LNCAP (cell line): Measurements from ENCODE around the gene RBBP4.

Experiments
- CTCF ChIP-seq: fragments of 450-650 bp; IDR thresholded peaks from 2 replicates; pipeline ENCODE4 v1.5.1; 2017; ENCODE audit warnings: mild to moderate bottlenecking

The RBBP4 gene

GRCh38 chr1:32618673-32619221, 32.3 kb upstream of the RBBP4 start:
- no peak for TF ChIP-seq CTCF

- TF ChIP-seq CTCF: peak; percentile 15; the same call in 1 of the 2 replicates
These were observed 31.1 kb upstream of the RBBP4 start for GRCh38 chr1:32619701-32620485.

GRCh38 chr1:32622205-32622604, 28.8 kb upstream of the RBBP4 start:
- no peak for TF ChIP-seq CTCF

- no peak for TF ChIP-seq CTCF
These were observed 28.0 kb upstream of the RBBP4 start for GRCh38 chr1:32622806-32623681.

- TF ChIP-seq CTCF: no peak
These were observed 27.2 kb upstream of the RBBP4 start for GRCh38 chr1:32623775-32624174.

GRCh38 chr1:32626176-32626575, 24.8 kb upstream of the RBBP4 start:
- TF ChIP-seq CTCF: no peak

- TF ChIP-seq CTCF: no peak
These were observed 23.3 kb upstream of the RBBP4 start for GRCh38 chr1:32627596-32628162.
